GM21526 (cell line): ENCODE results near the gene NAV2.

Experiments used
- ATAC-seq: cut with Tn5 transposase; IDR thresholded peaks from one replicate; pipeline ENCODE4 v1.9.1; 2021; ENCODE audit warnings: moderate library complexity; ENCODE audit not compliant: unreplicated experiment, low FRiP score

NAV2 gene

DNA sequence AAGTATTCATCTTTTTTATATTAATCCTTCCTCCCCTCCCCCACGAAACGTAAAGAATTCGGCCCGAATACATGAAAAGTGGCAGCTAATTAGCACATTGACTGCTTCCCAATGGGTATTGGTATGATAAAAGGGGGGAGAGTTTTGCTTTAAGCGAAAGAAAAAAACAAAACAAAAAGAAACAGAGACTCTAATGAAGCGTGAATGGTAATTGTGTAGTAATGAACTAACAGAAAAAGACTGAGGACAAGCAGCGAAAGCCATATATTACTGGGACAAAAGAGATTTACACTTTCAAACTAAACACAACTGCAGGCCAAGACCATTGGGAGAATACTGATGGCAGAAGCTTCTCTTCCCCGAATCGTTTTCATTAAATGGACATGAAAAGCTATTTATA lies 445.1 kb downstream of the NAV2 start:
- ATAC-seq, result no peak

DNA sequence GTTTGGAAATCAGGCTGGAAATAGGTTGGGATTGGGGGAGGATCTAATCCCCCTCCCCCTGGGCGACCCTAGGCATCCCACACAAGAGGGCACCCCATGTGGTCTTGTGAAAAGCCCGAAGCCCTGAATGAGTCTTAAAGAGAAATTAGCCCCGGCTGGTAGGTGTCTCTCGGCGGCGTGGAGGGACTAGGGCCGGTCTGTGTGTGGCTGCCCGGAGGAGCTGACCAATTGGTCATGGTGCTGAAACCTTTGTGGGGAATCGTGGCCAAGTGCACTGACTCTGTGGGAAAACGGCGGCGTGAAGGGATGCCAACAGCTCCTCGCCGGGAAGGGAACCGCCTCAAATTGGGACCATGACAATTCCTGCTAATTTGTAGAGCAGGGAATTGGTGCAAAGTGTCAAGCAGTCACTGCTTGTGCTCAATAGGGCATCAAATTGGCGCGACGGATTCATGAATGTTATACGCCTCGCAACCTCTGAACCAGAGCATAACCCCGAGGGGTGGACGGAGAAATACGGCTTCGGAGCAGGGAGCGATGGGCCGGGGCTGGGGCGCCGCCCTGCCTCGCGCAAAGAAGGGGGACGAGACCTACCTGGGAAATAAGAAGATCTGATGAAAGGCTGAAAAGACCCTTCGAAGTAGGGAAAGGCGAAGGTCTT lies 446.1 kb downstream of the NAV2 start:
- no peak for ATAC-seq

DNA sequence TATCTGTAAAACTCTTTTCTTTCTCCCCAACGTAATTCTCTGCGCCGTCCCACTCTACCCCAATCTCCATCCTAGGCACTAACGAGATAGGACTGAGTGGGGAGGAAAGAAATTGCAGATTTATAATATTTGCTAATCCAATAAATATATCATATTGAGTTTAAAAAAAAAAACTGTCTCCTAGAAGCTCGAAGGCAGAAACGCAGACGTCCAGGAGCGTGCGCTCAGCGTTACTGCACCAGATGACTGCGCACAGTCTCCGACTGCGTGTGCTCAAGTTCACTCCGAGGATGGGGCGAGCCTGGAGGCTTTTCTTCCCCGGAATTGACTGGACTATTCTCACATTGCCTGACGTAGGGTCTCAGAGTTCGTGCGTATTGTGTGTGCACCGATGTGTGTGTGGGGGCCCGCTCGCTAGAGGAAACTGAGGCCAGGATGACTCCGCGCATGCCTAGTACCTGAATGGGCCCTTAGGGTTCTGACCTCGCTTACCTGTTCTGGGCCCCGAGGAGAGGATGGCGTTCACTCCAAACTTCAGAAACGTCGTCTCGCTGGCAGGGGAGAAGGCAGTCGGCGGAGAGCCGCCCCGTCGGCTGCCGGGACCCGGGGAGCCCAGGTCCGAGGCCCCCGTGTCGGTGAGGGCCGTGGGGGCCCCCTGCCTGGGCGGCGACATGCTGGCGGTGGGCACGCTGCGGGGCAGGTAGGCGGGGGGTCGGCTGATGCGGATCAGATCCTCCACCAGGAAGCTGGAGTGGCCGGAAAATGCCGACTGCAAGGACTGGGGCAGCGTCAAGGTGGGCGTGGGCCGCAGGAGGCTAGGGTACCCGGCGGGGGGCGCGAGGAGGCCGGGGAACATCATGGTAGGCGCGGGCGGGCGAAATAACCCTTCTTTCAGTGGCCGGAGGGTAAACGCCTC lies 447.1 kb downstream of the NAV2 start:
- no peak for ATAC-seq

DNA sequence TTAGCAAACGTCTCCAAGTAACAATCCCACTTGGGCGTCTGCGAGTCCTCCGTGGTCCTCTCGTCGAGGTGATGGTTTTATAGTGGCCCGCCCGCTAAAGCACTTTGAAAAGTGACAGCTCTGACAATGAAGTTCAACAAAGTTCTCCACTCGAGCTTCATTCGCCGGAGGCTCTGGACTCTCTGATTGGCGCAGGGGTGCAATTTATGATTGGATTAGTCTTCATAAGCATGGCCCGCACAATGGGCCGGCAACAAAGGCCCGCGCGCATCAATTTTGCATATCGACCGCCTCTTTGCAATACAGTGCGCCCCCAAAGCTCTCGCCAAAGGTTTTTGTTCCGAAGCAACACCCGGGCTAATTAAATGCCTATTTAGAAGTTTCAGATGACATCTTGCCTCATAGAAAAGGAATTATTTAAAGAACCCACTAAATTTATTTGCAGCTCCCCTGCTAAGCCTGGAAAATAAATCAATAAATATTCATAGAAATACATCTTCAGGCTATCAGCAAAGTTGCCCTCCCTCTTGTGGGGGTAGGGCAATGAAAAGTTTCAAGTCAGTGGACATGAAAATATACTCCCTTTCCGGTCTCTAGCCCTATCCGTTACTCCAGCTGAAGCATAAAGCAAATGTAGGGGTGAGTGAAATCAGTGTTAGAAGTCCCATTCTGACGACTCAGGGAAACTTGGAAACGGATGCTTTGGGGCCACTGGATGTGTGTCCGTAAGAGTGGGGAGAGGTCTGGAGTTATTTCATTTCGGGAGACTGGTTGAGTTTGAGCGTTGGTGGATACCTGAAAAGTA lies 448.0 kb downstream of the NAV2 start, which contains the start of gene DBX1:
TSS of gene DBX1 (minus strand) at position 51 of the 805 bp plus-strand sequence. CDS start 151 bp downstream, outside the sequence.
- no peak for ATAC-seq

DNA sequence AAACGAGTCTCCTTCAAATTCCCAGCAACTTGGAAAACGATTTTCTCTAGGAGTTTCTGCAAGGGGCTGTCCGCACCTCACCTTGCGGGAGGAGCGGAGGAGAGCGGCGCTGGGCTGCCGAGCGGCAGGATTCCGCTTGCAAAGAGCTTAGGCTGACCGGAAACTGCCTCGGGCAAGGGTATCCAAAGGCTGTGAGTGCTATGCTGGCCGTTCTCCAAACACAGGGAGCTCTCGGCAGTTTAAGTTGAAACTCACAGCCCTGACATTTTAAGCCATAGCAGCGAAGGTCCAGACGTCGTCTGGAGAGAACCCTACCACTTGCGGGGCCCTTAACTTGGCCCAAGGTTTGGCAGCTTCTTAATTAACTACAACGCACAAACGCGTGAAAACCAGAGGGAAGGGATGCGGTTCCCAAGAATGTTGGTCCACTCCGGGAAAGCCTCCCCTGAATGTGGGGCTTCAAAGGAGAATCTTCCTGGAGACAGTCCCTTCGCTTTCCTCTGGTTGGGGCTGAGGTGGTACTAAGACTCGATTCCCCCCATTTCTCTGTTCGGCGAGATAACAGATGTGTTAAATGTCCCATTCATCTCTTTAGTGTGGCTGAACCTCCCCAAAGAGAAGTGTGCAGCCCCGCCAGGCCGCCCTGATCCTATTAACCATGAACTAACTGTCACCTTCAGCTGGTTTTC lies 448.7 kb downstream of the NAV2 start:
- ATAC-seq, result no peak

DNA sequence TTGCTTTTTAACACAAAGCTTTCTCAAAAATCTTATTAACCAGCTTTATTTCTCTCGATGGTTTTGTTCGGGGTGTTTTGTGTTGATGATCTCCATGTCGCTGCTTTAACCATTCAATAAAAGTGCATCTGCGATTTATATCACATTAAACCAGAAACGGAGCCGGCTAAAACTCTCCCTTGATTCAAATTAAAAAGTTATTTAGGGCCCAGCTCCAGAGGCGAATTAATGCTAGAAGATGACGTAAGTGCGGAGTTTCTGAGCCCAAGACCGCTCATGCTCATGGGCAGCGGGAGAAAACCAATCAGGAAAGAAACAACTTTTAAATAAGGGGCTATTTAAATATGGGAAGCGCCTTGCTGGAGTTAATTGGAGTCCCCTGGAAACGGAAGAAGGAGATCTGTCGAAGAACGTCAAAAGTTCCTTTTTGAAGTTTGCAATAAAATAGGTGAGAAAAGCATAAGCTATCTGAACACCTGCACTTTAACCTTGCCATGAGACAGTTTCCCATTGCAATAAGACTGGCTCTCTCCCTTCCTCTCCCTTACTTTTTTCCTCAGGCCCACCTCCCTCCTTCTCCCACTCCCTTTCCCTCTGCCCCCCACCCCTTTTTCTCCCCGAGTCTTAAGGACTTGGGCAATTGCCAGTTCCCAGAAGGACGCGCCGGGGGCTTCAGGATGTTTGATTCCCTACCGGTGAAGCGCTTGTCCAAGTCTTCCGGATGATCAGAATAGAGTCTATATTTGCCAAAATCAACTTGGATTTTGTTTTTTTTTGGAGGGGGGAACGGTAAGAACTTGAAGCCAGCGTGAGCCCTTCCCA lies 449.5 kb downstream of the NAV2 start:
- ATAC-seq, result no peak

DNA sequence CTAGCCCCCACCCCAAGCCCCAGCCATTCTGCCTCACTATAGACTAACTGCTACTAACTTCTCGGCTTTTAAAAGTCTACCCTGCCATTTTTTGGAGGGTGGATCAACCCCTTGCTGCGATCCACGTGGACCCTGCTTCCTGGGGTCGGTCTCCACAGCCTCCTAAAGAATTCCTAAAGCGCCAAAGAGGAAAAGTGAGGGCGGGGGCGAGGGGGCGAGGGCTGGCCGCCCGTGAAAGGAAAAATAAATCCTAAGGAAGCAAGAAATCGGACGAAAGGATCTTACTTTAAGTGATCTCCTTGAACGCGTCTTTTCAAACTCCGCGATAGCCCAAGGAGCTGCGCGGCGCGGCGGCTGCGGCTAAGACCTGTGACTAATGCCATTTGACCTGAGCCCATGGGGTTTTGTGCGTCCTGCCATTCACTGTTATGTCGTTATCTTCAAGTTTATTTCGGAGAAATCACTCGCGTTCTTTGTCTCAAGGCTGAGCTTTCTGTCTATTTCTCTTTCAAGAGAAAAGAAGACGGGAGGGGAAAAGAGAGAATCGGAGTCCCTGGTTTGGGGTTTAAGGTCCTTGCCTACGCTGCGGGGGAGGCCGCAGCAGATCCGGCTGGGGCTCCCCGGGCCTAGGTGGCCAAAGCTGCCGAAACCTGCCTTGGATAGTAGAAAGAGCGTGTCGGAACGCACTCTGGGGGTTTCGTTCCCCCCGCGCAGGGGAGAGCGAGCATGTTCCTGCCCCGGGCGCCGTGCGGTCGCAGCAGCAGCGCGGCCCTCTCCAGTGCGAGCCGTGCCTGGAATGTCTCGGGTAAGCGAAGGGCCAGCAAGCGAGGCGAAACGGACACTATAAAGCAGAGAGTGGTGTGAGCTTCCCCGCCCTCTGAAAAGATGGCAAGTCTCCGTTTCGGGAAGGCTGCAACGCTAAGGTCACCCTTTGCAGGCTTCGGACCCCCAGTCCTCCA lies 450.5 kb downstream of the NAV2 start:
- ATAC-seq, result no peak

DNA sequence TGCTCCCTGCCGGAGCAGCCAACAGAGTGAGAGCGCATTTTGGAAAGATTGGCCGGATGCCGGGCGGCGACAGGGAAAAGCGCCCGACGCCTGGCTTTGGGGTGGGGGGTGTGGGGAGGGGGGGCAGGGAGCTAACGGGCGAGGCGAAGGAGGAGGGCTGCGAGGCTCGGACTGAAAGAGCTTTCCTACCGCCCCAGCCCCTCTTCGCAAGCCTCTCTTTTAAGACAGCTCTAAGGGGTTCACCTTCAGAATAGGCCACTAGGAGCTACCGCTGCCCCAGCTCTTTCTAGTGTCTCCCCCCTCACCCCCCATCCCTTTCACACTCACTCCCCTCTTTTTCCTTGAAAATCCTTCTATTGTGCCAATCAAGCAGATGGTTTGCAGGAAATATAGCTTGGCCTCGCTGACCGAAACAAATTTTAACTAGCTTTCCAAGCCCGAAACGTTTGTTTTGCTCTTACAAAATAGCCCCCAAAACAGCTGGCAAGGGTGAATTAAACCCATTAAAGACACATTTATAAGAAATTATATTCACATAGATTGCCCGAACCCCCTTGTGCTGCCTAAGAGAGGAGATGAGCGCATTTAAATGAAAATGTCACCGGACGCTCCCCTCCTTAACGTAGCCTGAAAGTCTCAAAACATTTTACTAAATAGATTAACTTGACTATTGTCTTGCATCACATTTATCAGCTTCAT lies 451.3 kb downstream of the NAV2 start:
- ATAC-seq, result no peak
